ENCODE measurements around the gene CD86.

- no peak for TF ChIP-seq CTCF (IDR thresholded peaks at IDR 0.05)
- TF ChIP-seq POLR2A (IDR thresholded peaks at IDR 0.05): no peak
These were observed 39.0 kb downstream of the CD86 start for GRCh38 chr3:122094125-122094524.
